Measurements from ENCODE around the gene TMEM184B.

DNA sequence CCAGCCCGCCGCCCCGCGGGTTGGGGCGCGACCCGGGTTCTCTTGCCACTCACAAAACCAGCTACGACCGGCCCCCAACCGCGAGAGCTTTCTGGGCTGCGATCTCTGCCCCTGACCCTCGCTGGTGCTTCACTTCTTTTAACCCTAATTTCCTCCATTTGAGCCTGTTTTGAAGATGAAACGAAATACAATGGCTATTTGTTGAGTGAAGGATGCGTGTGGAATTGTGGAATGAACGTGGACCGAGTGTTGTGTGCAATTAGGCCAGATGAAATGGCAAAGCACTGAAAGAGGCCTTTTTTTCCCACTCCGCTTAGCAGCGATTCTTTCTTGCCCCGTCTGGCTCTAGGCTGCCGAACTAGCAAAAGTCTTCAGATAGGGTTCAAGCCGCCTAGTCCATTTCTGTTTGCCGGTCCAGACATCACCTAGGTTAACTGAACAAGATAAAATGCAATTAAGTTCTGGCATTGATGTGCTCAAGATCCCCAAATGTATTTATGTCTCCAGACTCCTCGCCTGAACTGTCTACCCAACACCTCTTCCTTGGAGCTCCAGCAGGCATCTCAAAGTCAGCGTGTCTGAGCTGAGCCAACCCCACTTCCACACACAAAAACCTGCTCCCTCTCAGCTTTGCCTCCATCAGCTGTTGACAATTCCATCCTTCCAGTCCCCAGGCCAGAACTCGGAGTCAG is 471 bp upstream of the TMEM184B start:
- TF ChIP-seq, protein P1, sequence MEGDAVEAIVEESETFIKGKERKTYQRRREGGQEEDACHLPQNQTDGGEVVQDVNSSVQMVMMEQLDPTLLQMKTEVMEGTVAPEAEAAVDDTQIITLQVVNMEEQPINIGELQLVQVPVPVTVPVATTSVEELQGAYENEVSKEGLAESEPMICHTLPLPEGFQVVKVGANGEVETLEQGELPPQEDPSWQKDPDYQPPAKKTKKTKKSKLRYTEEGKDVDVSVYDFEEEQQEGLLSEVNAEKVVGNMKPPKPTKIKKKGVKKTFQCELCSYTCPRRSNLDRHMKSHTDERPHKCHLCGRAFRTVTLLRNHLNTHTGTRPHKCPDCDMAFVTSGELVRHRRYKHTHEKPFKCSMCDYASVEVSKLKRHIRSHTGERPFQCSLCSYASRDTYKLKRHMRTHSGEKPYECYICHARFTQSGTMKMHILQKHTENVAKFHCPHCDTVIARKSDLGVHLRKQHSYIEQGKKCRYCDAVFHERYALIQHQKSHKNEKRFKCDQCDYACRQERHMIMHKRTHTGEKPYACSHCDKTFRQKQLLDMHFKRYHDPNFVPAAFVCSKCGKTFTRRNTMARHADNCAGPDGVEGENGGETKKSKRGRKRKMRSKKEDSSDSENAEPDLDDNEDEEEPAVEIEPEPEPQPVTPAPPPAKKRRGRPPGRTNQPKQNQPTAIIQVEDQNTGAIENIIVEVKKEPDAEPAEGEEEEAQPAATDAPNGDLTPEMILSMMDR (IDR thresholded peaks at IDR 0.05 in 2 of 3, conservative IDR thresholded peaks at IDR 0.05 in 1 of 3; ENCODE audit: control insufficient read depth in 2 of 3, extremely low read depth in 1 of 3, insufficient read depth in 1 of 3, low read depth in 3 of 3, low read length in 3 of 3), result no peak
- TF ChIP-seq POLR2AphosphoS5 (IDR thresholded peaks at IDR 0.05; ENCODE audit: low read length) (no peak), IKZF2 (IDR thresholded peaks at IDR 0.05) (no peak)

All from GM12878 (cell line).